ENCODE results near the gene ARL8A.

DNA sequence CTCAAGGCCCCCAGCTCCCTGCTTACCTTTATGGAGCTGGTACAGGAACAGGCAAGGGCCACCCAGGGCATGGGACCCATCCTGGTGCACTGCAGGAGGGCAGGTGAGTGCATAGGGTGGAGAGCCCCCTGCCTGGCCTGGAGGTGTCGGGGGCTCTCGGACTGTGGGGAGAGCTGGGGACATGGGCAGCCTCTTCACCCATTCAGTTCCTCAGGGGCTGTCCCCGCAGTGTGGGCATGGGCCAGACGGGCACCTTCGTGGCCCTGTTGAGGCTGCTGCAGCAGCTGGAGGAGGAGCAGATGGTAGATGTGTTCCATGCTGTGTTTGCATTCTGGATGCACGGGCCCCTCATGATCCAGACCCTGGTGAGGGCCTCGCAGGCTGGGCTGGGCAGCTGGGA, 41.8 kb upstream of the ARL8A start:
- TF ChIP-seq, protein P1, sequence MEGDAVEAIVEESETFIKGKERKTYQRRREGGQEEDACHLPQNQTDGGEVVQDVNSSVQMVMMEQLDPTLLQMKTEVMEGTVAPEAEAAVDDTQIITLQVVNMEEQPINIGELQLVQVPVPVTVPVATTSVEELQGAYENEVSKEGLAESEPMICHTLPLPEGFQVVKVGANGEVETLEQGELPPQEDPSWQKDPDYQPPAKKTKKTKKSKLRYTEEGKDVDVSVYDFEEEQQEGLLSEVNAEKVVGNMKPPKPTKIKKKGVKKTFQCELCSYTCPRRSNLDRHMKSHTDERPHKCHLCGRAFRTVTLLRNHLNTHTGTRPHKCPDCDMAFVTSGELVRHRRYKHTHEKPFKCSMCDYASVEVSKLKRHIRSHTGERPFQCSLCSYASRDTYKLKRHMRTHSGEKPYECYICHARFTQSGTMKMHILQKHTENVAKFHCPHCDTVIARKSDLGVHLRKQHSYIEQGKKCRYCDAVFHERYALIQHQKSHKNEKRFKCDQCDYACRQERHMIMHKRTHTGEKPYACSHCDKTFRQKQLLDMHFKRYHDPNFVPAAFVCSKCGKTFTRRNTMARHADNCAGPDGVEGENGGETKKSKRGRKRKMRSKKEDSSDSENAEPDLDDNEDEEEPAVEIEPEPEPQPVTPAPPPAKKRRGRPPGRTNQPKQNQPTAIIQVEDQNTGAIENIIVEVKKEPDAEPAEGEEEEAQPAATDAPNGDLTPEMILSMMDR (IDR thresholded peaks at IDR 0.05): no peak
- TF ChIP-seq POLR2A (IDR thresholded peaks at IDR 0.05) (no peak), POLR2AphosphoS5 (IDR thresholded peaks at IDR 0.05) (no peak)
